Activated CD4-positive, alpha-beta T cell treated with anti-CD3 and anti-CD28 coated beads, Interleukin-2, amount 50 U/mL, for 24 hours (primary cell): ENCODE results near the gene POLE4.

Experiments
- DNase-seq, 2 donors: peaks; one replicate each; pipeline ENCODE4 v3.0.0-alpha.2; 2020; ENCODE audit warnings: low read depth in 1 of 2, low spot score in 1 of 2

The POLE4 gene

GRCh38 chr2:74939919-74940812, 18.3 kb upstream of the POLE4 start:
- DNase-seq, result no peak

- DNase-seq, result no peak
Measured at GRCh38 chr2:74941284-74941683, 17.2 kb upstream of the POLE4 start.

- no peak for DNase-seq
Measured at GRCh38 chr2:74942263-74942662, 16.2 kb upstream of the POLE4 start.

GRCh38 chr2:74944987-74945787, 13.3 kb upstream of the POLE4 start:
- DNase-seq, result no peak

GRCh38 chr2:74945788-74946331, 12.6 kb upstream of the POLE4 start:
- no peak for DNase-seq

GRCh38 chr2:74947703-74948102, 10.7 kb upstream of the POLE4 start:
- no peak for DNase-seq

GRCh38 chr2:74948779-74949178, 9.7 kb upstream of the POLE4 start:
- no peak for DNase-seq

GRCh38 chr2:74951211-74951754, 7.2 kb upstream of the POLE4 start:
- no peak for DNase-seq

GRCh38 chr2:74952575-74952974, 5.9 kb upstream of the POLE4 start:
- no peak for DNase-seq

- no peak for DNase-seq
Measured at GRCh38 chr2:74953796-74954499, 4.5 kb upstream of the POLE4 start.

GRCh38 chr2:74954500-74954874, 4.0 kb upstream of the POLE4 start:
- DNase-seq, result no peak

- no peak for DNase-seq
Measured at GRCh38 chr2:74957886-74958273, 563 bp upstream of the POLE4 start.

- DNase-seq, result peak in 1 of 2 donors; percentile 1
Measured at GRCh38 chr2:74959106-74959751, 786 bp downstream of the POLE4 start.

- DNase-seq, result no peak
Measured at GRCh38 chr2:74966887-74967286, 8.4 kb downstream of the POLE4 start.

- no peak for DNase-seq
Measured at GRCh38 chr2:74975016-74975415, 16.6 kb downstream of the POLE4 start.

- DNase-seq, result no peak
Measured at GRCh38 chr2:74979844-74980243, 21.4 kb downstream of the POLE4 start.

- no peak for DNase-seq
Measured at GRCh38 chr2:74982577-74982976, 24.1 kb downstream of the POLE4 start.

- DNase-seq, result no peak
Measured at GRCh38 chr2:74983631-74984392, 25.4 kb downstream of the POLE4 start.

- no peak for DNase-seq
Measured at GRCh38 chr2:74984947-74985637, 26.6 kb downstream of the POLE4 start.
